PC-3 (cell line): ENCODE measurements around the gene PAQR9. TPM values are rescaled to one million over a fixed set of nuclear protein-coding genes. Genes with fewer than 3 reads are reported as not detected.
A peak's percentile ranks its signal among the peaks of the same experiment; 100 is the strongest.

Experiments used
- ATAC-seq: fragments of 200-7000 bp; cut with Tn5 transposase; 2 replicates; pipeline ENCODE4 v1.9.1; 2020; ENCODE audit warnings: mild to moderate bottlenecking, moderate library complexity
- BruUV-seq: library from RNA; stranded (reverse); fragments of 400-500 nt; replicated peaks from 2 replicates; lab custom pipeline; 2021; lab: Mats Ljungman, UMichigan
- CTCF ChIA-PET: fragments of 300-600 bp; sonication (Branson Sonifier 250); formaldehyde crosslinking; loops from one replicate; lab custom pipeline; 2022; ENCODE audit warnings: antibody characterized with exemption; lab: Charles Lee
- POLR2A ChIA-PET: fragments of 300-600 bp; sonication (Branson Sonifier 250); formaldehyde crosslinking; loops from one replicate; lab custom pipeline; 2022; ENCODE audit warnings: antibody characterized with exemption; ENCODE audit not compliant: unreplicated experiment; lab: Charles Lee
- DNase-seq: peaks from one replicate; pipeline ENCODE4 v3.0.0-alpha.2; 2015
- H2AFZ ChIP-seq: fragments of 300-600 bp; sonication (generic); 2 replicates; pipeline ENCODE4 v1.6.0; 2016; ENCODE audit warnings: antibody characterized with exemption, low read length
- H3F3A ChIP-seq: fragments of 300-600 bp; sonication (generic); one replicate; pipeline ENCODE4 v1.6.0; 2017; ENCODE audit warnings: antibody characterized with exemption, low read length, control low read depth, mild to moderate bottlenecking; ENCODE audit not compliant: unreplicated experiment
- H3K27ac ChIP-seq: fragments of 300-600 bp; sonication (generic); 2 replicates; pipeline ENCODE4 v1.5.1; 2016; ENCODE audit warnings: mild to moderate bottlenecking, low read length
- H3K27me3 ChIP-seq: fragments of 300-600 bp; sonication (generic); 2 replicates; pipeline ENCODE4 v1.6.1; 2016; ENCODE audit warnings: low read length, mixed read lengths
- H3K36me3 ChIP-seq: fragments of 300-600 bp; sonication (generic); 2 replicates; pipeline ENCODE4 v1.6.1; 2016; ENCODE audit warnings: low read depth, mixed run types, low read length, mixed read lengths
- H3K4me1 ChIP-seq: fragments of 300-600 bp; sonication (generic); 2 replicates; pipeline ENCODE4 v1.5.1; 2016; ENCODE audit warnings: low read length; ENCODE audit not compliant: insufficient read depth
- H3K4me2 ChIP-seq: fragments of 300-600 bp; sonication (generic); 2 replicates; pipeline ENCODE4 v1.6.0; 2016; ENCODE audit warnings: low read length
- H3K4me3 ChIP-seq: fragments of 300-600 bp; sonication (generic); 2 replicates; pipeline ENCODE4 v1.5.1; 2016; ENCODE audit warnings: mild to moderate bottlenecking, low read length, mixed read lengths
- H3K79me2 ChIP-seq: fragments of 300-600 bp; sonication (generic); 2 replicates; pipeline ENCODE4 v1.6.1; 2017; ENCODE audit warnings: low read length, mixed read lengths
- H3K9ac ChIP-seq: fragments of 300-600 bp; sonication (generic); 2 replicates; pipeline ENCODE4 v1.6.0; 2016; ENCODE audit warnings: mild to moderate bottlenecking, low read length
- H3K9me2 ChIP-seq: fragments of 300-600 bp; sonication (generic); replicated peaks from 2 replicates; pipeline ENCODE4 v1.6.1; 2016; ENCODE audit warnings: mixed run types, low read length, mixed read lengths
- H3K9me3 ChIP-seq: fragments of 300-600 bp; sonication (generic); 2 replicates; pipeline ENCODE4 v1.6.1; 2016; ENCODE audit warnings: low read length, mixed read lengths
- H4K20me1 ChIP-seq: fragments of 300-600 bp; sonication (generic); 2 replicates; pipeline ENCODE4 v1.6.1; 2016; ENCODE audit warnings: low read length, mixed read lengths
- EZH2 ChIP-seq: fragments of 300-600 bp; sonication (generic); IDR thresholded peaks from one replicate; pipeline ENCODE4 v1.6.1; 2017; ENCODE audit warnings: antibody characterized with exemption, mild to moderate bottlenecking, low read length; ENCODE audit not compliant: unreplicated experiment
- EZH2phosphoT487 ChIP-seq: fragments of 300-600 bp; sonication (generic); IDR thresholded peaks from 2 replicates; pipeline ENCODE4 v1.6.1; 2018; ENCODE audit warnings: mild to moderate bottlenecking, antibody characterized with exemption, low read length, borderline replicate concordance
- intact Hi-C: fragments of 100-400 bp; cut with micrococcal nuclease; formaldehyde crosslinking; loops from 2 replicates; pipeline ENCODE4 v1.9.0; 2023
- total RNA-seq: library from RNA; depleted of rRNA; stranded (reverse); fragments of >200 nt; gene quantifications from 2 replicates; pipeline ENCODE4 v1.2.3, GENCODE V29; 2014
- TF ChIP-seq, protein P1 (sequence below): fragments of 300-600 bp; sonication (generic); conservative IDR thresholded peaks from 2 replicates; pipeline ENCODE4 v1.5.1; 2017; ENCODE audit warnings: antibody characterized with exemption, low read depth, mild to moderate bottlenecking, low read length

PAQR9 gene
- total RNA-seq, 1 experiment from 2014 or later: not detected

DNA sequence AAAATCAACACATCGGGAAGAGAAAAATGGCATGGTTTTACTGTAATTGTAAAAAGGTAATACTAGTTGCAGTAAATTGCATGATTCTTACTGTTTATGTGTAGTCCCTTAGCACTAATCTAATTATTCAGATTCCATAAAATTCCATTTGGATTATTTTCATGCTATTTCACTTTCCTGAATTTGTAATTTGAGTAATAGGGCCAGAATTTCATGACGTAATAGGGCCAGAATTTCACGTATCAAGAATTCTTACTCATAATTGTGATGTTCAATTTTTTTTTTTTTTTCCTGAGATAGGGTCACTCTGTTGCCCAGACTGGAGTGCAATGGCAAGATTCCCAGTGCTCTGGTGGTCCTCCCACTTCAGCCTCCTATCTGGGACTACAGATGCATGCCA lies 35.0 kb upstream of the PAQR9 start:
- no TSS peak for BruUV-seq
- no peaks in the 10 kb centered on the region for H3K36me3 ChIP-seq
- no peak overlapping the region for H3K27ac ChIP-seq
- ATAC-seq: no peak
- no peak overlapping the region for H3K4me3 ChIP-seq
- CTCF ChIA-PET: no interaction called here
- intact Hi-C loops: loop anchor here (10.0 kb wide), 1 partner anchor 274 kb away; the partner anchor contains the start of gene TRPC1
- TF ChIP-seq EZH2phosphoT487 (no peak), EZH2 (no peak)
- TF ChIP-seq, protein P1, sequence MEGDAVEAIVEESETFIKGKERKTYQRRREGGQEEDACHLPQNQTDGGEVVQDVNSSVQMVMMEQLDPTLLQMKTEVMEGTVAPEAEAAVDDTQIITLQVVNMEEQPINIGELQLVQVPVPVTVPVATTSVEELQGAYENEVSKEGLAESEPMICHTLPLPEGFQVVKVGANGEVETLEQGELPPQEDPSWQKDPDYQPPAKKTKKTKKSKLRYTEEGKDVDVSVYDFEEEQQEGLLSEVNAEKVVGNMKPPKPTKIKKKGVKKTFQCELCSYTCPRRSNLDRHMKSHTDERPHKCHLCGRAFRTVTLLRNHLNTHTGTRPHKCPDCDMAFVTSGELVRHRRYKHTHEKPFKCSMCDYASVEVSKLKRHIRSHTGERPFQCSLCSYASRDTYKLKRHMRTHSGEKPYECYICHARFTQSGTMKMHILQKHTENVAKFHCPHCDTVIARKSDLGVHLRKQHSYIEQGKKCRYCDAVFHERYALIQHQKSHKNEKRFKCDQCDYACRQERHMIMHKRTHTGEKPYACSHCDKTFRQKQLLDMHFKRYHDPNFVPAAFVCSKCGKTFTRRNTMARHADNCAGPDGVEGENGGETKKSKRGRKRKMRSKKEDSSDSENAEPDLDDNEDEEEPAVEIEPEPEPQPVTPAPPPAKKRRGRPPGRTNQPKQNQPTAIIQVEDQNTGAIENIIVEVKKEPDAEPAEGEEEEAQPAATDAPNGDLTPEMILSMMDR: no peak
- 0 out of 2 replicates have a peak overlapping the region, but pooled peaks have one; percentile 71 for H3K4me2 ChIP-seq
- H2AFZ ChIP-seq: no peak overlapping the region
- POLR2A ChIA-PET: no interaction called here
- H3K9me2 ChIP-seq: no peaks in the 10 kb centered on the region
- no peak overlapping the region for H3K9ac ChIP-seq
- no peak for DNase-seq
- no peaks in the 10 kb centered on the region for H3F3A ChIP-seq
- no peaks in the 10 kb centered on the region for H3K9me3 ChIP-seq
- peaks cover 29% of the 10 kb centered on the region for H3K79me2 ChIP-seq
- peaks cover 7% of the 10 kb centered on the region; the same call in 1 of the 2 replicates for H4K20me1 ChIP-seq
- peaks cover 19% of the 10 kb centered on the region; the same call in 1 of the 2 replicates for H3K4me1 ChIP-seq
- no peaks in the 10 kb centered on the region for H3K27me3 ChIP-seq

DNA sequence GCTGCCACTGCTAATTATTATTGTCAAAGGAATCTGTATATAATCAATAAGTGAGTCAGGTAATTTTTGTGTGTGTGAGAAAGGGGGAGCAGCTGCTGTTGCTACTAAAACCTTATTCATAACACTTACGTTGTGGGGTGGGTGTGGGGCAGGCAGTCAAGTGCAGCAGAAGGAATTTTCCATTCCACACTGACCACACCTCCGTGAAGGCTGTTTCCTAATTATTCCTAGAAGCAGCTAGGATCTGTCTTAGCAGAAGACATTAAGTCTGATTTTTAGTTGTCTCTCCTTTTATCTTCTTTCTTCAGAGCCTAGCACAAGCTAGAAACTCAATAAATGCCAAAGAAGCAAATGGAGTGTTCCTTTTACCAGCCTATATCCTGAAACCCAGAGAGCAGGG lies 33.9 kb upstream of the PAQR9 start:
- Histone ChIP-seq H3K36me3 (no peaks in the 10 kb centered on the region), H3K79me2 (peaks cover 18% of the 10 kb centered on the region), H2AFZ (no peak overlapping the region), H3K4me3 (no peak overlapping the region), H3K4me2 (no peak overlapping the region), H3K9ac (no peak overlapping the region), H3K9me2 (no peaks in the 10 kb centered on the region), H3F3A (no peaks in the 10 kb centered on the region), H3K4me1 (peaks cover 15% of the 10 kb centered on the region; the same call in 1 of the 2 replicates), H3K9me3 (no peaks in the 10 kb centered on the region), H3K27me3 (no peaks in the 10 kb centered on the region), H3K27ac (no peak overlapping the region), H4K20me1 (no peaks in the 10 kb centered on the region)
- CTCF ChIA-PET: no interaction called here
- no peak for ATAC-seq
- POLR2A ChIA-PET: no interaction called here
- intact Hi-C loops: loop anchor here (10.0 kb wide), 1 partner anchor 273 kb away; the partner anchor contains the start of gene TRPC1
- TF ChIP-seq EZH2 (no peak), EZH2phosphoT487 (no peak)
- TF ChIP-seq, protein P1: no peak
- DNase-seq: no peak
- BruUV-seq: no TSS peak

DNA sequence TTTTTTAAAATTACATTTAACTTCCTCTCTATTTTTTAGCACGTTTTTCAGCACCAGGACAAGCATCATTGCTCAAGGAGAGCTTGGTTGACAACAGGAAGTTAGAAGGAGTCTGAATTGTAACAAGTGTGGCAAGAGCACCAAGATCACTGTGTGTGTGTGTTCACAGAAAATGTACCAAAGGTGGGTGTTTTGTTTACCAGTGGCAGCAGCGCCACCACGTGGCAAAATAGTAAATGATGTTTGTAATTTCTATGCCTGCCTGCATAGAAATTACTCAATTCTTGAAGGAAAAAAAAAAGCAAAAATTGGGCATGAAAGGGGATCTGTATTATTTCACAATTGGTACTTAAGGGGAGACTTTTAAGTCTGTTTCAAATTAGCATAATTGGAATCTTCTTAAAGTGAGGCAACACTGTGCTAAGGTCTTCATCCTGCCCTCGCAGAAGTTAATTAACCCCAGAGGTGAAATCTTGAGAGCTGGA lies 30.5 kb upstream of the PAQR9 start:
- POLR2A ChIA-PET: no interaction called here
- Histone ChIP-seq H3K9me2 (no peaks in the 10 kb centered on the region), H3K4me1 (peaks cover 10% of the 10 kb centered on the region; the same call in 1 of the 2 replicates), H3K36me3 (no peaks in the 10 kb centered on the region), H3K4me3 (no peak overlapping the region), H4K20me1 (no peaks in the 10 kb centered on the region), H3K4me2 (peak overlapping the region; percentile 13; the same call in 1 of the 2 replicates), H3F3A (no peaks in the 10 kb centered on the region), H2AFZ (no peak overlapping the region), H3K27ac (no peak overlapping the region), H3K9ac (no peak overlapping the region), H3K9me3 (no peaks in the 10 kb centered on the region), H3K27me3 (no peaks in the 10 kb centered on the region), H3K79me2 (no peaks in the 10 kb centered on the region)
- no TSS peak for BruUV-seq
- DNase-seq (peak; percentile 72), ATAC-seq (peak; percentile 45; the same call in 1 of the 2 replicates)
- intact Hi-C loops: loop anchor here (1.0 to 10.0 kb wide), 2 partner anchors 166 to 269 kb away; partner anchors contain the start of gene TRPC1
- CTCF ChIA-PET: interaction anchor here (0.7 kb wide), 1 partner anchor 504 kb away, joined by 4 read pairs; no protein-coding TSS in a partner anchor
- no peak for TF ChIP-seq EZH2phosphoT487
- TF ChIP-seq, protein P1: peak; percentile 77
